ENCODE results near the gene SAMD5. TPM values are rescaled to one million over a fixed set of nuclear protein-coding genes. Genes with fewer than 3 reads are reported as not detected.

SAMD5 gene
- total RNA-seq, 1 experiment from 2014 or later, result 2.6 TPM

DNA sequence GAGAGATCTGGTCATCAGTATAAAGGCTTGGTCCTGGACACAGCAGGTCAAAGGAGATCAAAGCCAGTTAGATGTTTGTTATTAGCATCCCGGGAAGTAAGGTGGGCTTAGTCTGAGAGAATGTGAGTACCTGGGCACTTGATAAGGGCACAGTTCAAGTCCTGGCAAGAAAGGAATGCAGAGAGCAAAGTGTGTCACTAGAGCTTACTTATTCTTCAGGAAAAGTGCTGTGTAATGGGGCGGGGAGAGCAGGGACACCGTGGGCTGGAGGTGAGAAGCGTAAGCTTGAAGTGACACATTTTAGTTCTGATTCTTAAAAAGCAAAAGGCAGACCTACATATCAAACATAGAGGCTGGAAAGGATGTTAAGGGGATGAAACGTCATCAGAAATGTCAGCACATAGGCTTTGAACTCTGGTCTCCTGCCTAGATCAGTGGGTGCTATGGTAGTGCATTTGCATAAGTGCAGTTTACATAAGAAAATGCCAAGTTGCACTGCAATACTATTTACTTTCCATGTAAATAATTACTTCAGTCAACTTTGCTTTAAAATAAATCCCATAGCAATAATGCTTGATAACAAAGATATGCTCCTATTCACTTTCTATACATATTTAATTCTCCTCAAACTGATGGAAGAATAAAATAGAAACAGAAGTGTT, 2.6 kb downstream of the SAMD5 start:
- no TSS peak for BruUV-seq (replicated peaks)
- POLR2A ChIA-PET, result interaction anchor here (0.7 kb wide), 1 partner anchor 639 kb away, joined by 3 read pairs; no protein-coding TSS in a partner anchor
- H3K4me1 Mint-ChIP-seq (ENCODE audit: insufficient read depth, unreplicated experiment), result peaks cover 24% of the 10 kb centered on the region

DNA sequence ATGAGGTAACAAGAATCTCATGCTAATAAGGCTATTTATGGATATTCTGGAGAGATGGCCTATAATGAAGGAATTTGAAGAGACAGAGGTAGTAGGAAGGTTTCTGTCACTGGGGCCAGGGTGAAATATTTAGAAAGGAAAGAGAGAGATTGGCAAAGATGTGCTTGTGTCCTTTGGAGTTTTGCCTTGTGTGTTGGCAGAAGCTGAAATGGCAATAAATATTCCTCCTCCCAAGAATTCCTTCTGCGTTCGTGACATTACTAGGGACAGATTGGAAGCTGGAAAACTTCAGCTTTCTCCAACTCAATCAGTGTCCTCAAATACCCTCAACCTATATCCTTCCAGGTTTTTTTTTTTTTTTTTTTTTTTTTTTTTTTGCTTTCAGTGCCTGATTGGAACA, 6.3 kb downstream of the SAMD5 start:
- ChIA-PET CTCF (interaction anchor here (1.0 kb wide), 1 partner anchor 9 kb away, joined by 3 read pairs; no protein-coding TSS in a partner anchor), POLR2A (no interaction called here)
- no peak overlapping the region for H3K27ac Mint-ChIP-seq (ENCODE audit: low read depth, unreplicated experiment)
- no peak for DNase-seq (ENCODE audit: unreplicated experiment)
- intact Hi-C loops (cut with micrococcal nuclease), result no loop called here
- H3K27me3 Mint-ChIP-seq (ENCODE audit: insufficient read depth, unreplicated experiment), result no peaks in the 10 kb centered on the region
- H3K9me3 Mint-ChIP-seq (ENCODE audit: unreplicated experiment), result peaks cover 8% of the 10 kb centered on the region
- H3K36me3 Mint-ChIP-seq (ENCODE audit: insufficient read depth, unreplicated experiment), result no peaks in the 10 kb centered on the region
- H3K4me1 Mint-ChIP-seq (ENCODE audit: insufficient read depth, unreplicated experiment), result peaks cover 14% of the 10 kb centered on the region
- no peak overlapping the region for H3K4me3 Mint-ChIP-seq (ENCODE audit: unreplicated experiment)
- TF ChIP-seq, protein P1, sequence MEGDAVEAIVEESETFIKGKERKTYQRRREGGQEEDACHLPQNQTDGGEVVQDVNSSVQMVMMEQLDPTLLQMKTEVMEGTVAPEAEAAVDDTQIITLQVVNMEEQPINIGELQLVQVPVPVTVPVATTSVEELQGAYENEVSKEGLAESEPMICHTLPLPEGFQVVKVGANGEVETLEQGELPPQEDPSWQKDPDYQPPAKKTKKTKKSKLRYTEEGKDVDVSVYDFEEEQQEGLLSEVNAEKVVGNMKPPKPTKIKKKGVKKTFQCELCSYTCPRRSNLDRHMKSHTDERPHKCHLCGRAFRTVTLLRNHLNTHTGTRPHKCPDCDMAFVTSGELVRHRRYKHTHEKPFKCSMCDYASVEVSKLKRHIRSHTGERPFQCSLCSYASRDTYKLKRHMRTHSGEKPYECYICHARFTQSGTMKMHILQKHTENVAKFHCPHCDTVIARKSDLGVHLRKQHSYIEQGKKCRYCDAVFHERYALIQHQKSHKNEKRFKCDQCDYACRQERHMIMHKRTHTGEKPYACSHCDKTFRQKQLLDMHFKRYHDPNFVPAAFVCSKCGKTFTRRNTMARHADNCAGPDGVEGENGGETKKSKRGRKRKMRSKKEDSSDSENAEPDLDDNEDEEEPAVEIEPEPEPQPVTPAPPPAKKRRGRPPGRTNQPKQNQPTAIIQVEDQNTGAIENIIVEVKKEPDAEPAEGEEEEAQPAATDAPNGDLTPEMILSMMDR (IDR thresholded peaks at IDR 0.05; ENCODE audit: unreplicated experiment), result no peak
- BruUV-seq (replicated peaks), result no TSS peak

More for the DNA sequence above, 2.6 kb downstream of the SAMD5 start:
- peaks cover 8% of the 10 kb centered on the region for H3K9me3 Mint-ChIP-seq (ENCODE audit: unreplicated experiment)
- no peak overlapping the region for H3K27ac Mint-ChIP-seq (ENCODE audit: low read depth, unreplicated experiment)
- H3K36me3 Mint-ChIP-seq (ENCODE audit: insufficient read depth, unreplicated experiment), result no peaks in the 10 kb centered on the region
- TF ChIP-seq, protein P1 (IDR thresholded peaks at IDR 0.05; ENCODE audit: unreplicated experiment), result no peak
- no peak overlapping the region for H3K4me3 Mint-ChIP-seq (ENCODE audit: unreplicated experiment)
- CTCF ChIA-PET, result interaction anchor here (0.6 to 6.6 kb wide), 6 partner anchors 456 to 1067 kb away, joined by 3 to 101 read pairs (median 4); no protein-coding TSS in a partner anchor
- H3K27me3 Mint-ChIP-seq (ENCODE audit: insufficient read depth, unreplicated experiment), result no peaks in the 10 kb centered on the region
- DNase-seq (ENCODE audit: unreplicated experiment), result no peak
- intact Hi-C loops (cut with micrococcal nuclease), result no loop called here

DNA sequence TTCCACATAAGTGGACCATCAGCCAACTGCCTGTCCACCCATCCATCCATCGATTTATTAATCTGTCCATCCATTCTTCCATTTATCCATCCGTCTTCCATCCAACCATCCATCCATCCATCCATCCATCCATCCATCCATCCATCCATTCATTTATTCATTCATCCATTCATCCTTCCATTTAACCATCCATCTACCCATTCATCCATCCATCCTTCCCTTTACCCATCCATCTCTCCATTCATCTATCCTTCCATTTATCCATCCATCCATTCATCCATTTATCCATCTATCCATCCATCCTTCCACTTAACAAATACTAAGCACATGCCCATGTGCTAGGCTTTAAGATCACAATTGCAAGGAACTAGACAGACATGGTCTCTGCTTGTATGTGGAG, 6.8 kb downstream of the SAMD5 start:
- no TSS peak for BruUV-seq (replicated peaks)
- Mint-ChIP-seq H3K4me3 (ENCODE audit: unreplicated experiment) (no peak overlapping the region), H3K36me3 (ENCODE audit: insufficient read depth, unreplicated experiment) (no peaks in the 10 kb centered on the region), H3K27ac (ENCODE audit: low read depth, unreplicated experiment) (no peak overlapping the region), H3K9me3 (ENCODE audit: unreplicated experiment) (peaks cover 8% of the 10 kb centered on the region), H3K27me3 (ENCODE audit: insufficient read depth, unreplicated experiment) (no peaks in the 10 kb centered on the region), H3K4me1 (ENCODE audit: insufficient read depth, unreplicated experiment) (peaks cover 9% of the 10 kb centered on the region)
- intact Hi-C loops (cut with micrococcal nuclease), result no loop called here
- CTCF ChIA-PET, result interaction anchor here (1.0 kb wide), 1 partner anchor 10 kb away, joined by 3 read pairs; no protein-coding TSS in a partner anchor
- DNase-seq (ENCODE audit: unreplicated experiment), result no peak
- POLR2A ChIA-PET, result no interaction called here
- TF ChIP-seq, protein P1 (IDR thresholded peaks at IDR 0.05; ENCODE audit: unreplicated experiment), result no peak

DNA sequence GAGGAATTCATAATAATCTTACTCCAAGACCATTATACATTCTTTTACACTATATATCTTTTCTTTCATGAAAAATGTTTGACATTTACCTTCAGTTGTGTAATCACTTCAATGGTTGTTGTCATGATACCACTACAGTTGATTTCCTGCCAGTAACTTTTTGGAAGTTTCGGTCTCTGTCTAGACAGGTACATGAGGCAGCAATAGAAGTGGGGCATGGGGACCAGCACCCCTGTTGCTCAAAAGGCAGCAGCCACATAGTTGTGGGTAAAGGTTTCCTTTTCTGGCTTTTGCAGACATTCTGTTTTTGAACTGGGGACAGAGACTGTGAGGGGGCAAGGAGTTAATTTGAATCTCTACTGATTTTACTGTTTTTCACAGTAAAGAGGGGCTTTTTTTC, 14.1 kb downstream of the SAMD5 start:
- ChIA-PET POLR2A (interaction anchor here (0.8 kb wide), 1 partner anchor 649 kb away, joined by 3 read pairs; no protein-coding TSS in a partner anchor), CTCF (interaction anchor here (0.7 to 1.5 kb wide), 3 partner anchors 13 to 415 kb away, joined by 3 to 5 read pairs (median 4); no protein-coding TSS in a partner anchor)
- TF ChIP-seq, protein P1 (IDR thresholded peaks at IDR 0.05; ENCODE audit: unreplicated experiment), result no peak
- Mint-ChIP-seq H3K27ac (ENCODE audit: low read depth, unreplicated experiment) (no peak overlapping the region), H3K9me3 (ENCODE audit: unreplicated experiment) (no peaks in the 10 kb centered on the region), H3K4me1 (ENCODE audit: insufficient read depth, unreplicated experiment) (no peaks in the 10 kb centered on the region), H3K36me3 (ENCODE audit: insufficient read depth, unreplicated experiment) (no peaks in the 10 kb centered on the region), H3K27me3 (ENCODE audit: insufficient read depth, unreplicated experiment) (no peaks in the 10 kb centered on the region), H3K4me3 (ENCODE audit: unreplicated experiment) (no peak overlapping the region)
- no TSS peak for BruUV-seq (replicated peaks)
- DNase-seq (ENCODE audit: unreplicated experiment), result peak; percentile 62
- intact Hi-C loops (cut with micrococcal nuclease), result no loop called here
